Activated CD4-positive, CD25-positive, alpha-beta regulatory T cell treated with anti-CD3 and anti-CD28 coated beads, Interleukin-2, amount 50 U/mL, for 16 hours (primary cell): ENCODE results near the gene PTPRN2.
"Not testable (repeated sequence)": the region's sequence is repeated elsewhere in the genome, so short reads cannot be mapped to it uniquely, and the experiment has no call there.

Experiments
- DNase-seq: peaks from one replicate; pipeline ENCODE4 v3.0.0-alpha.2; 2020; ENCODE audit warnings: low read depth, low spot score

Gene PTPRN2

DNA sequence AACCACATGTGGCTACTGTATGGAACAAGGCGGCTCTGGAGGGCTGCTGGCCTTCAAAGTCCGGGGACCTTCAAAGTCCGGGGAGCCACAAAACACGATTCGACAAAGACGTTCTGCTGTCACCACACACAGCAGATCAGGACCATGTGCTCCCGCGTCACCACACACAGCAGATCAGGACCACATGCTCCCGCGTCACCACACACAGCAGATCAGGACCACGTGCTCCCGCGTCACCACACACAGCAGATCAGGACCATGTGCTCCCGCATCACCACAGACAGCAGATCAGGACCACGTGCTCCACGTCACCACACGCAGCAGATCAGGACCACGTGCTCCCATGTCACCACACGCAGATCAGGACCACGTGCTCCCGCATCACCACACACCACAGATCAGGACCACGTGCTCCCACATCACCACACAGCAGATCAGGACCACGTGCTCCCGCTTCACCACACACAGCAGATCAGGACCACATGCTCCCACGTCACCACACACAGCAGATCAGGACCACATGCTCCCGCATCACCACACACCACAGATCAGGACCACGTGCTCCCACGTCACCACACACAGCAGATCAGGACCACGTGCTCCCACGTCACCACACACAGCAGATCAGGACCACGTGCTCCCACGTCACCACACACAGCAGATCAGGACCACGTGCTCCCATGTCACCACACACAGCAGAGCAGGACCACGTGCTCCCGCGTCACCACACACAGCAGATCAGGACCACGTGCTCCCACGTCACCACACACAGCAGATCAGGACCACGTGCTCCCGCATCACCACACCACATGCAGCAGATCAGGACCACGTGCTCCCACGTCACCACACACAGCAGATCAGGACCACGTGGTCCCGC is 1024.9 kb downstream of the PTPRN2 start:
- not testable (repeated sequence) for DNase-seq

DNA sequence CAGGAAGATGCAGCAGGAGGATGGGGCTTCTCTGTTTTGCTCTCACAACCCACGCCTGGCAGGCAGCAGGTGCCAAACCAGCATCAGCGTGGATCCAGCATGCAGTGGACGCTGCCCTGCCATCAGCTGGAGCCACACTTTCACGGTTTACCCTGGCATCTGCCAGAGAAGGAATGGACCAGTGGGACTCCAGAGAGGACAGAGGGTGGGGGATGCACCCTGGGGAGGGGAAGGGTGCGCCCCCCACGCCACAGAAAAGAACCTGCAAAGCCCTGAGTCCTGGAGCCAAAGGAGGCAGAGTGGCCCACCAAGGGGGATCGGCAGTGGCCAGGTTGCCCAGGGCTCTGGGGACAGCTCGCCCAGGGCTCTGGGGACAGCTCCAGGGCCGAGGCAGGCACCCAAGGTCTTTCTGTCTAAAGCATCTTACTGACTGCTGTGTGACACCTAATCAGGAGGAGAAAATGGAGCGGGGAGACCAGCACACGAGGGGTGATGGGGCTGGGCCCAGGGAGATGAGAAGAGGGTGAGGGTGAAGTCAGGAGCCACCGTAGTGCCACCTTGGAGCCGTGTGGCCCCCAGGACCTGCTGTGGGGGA is 1025.7 kb downstream of the PTPRN2 start:
- DNase-seq = no peak

DNA sequence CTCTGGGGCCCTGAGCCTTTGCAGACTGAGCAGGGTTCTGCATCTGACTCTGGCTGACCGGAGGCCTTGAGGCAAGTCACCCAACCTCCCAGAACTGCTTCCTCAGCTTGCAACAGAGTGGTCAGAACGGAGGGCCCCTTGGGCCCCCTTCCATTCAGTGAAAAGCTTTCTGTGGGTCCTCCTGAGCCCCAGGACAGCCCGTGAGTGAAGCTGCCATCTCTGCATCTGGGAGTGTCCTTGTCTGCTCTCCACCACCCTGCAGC is 1026.2 kb downstream of the PTPRN2 start:
- DNase-seq = no peak

DNA sequence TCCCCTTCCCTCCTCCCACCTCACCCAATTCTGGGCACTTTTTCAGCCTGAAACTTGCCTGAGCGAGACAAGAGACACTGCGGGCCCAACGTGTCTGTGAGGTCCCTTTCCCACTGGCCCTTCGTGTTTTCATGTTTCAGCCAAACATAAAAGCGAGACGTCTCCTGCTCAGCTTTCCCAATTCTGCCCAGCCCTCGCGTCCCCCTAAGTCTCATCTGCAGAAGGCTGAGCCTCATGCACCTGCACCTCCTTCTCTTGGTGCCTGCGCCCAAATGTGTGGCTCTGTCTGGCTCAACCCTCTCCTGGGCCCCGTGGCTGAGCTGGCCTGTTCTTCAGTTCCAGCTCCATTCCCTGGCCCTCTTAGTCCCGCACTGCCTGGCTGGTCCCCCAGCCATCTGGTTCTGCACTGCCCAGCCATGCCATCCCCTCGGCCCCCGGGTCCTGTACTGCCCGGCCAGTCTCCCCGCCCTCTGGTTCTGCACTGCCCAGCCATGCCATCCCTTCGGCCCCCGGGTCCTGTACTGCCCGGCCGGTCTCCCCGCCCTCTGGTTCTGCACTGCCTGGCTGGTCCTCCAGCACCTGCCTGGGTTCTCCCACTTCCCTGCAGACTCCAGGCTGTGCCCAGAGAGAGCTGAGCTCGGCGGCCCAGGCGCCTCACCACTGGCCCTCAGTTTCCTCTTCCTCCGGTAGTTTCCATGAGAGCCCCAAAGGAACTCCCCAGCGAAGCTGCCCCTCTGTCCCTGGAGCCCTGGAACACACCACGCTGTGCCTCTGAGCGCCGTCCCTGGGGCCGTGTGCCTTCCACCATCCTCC is 1026.7 kb downstream of the PTPRN2 start:
- no peak for DNase-seq

DNA sequence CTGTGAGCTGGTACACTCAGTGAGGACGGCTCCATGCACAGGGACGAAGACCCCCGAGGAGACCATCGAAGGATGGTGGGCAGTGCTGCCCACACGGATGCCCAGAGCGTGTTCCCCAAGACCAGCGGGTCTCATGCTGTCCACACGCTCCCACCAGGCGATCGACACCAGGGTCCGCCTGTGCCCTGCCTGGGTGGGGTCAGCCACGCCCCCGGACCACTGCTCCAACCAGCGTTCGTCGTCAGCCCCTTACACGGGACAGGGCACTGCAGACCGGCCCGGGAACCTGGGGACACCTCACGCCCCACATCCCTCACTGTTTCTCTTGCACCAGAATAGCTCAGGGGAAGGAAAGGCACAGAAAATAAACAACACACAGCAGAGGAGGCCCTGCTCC is 1027.4 kb downstream of the PTPRN2 start:
- no peak for DNase-seq

DNA sequence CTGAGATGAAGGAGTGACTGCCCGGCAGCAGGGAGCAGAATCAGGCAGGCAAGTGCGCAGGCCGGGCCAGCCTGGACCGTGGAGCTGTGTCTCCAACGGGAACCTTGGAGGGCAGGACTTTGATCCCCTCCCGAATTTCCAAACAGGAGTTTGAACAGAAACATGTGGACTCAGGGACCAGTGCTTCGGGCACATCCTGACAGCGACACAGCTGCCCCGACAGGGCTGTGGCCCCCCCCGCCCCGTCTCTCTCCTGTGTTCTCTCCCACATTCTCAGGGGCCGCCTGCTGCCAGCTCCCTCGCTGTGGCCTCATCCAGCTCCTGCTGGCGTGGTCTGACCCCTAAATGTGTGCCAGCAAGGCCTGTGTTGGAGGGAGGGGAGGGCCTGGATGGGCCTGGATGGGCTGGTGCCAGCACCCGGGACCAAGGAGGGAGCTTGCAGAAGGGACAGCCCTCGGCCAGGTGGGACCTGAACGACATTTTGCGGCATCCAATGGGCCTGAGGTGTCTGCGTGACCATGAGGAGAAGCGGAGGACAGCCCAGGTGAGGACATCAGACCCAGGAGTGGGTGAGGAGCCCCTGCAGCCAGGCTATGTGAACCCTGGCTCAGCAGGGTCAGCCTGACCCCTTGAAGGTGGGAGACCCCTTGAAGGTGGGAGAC is 1027.9 kb downstream of the PTPRN2 start:
- no peak for DNase-seq

DNA sequence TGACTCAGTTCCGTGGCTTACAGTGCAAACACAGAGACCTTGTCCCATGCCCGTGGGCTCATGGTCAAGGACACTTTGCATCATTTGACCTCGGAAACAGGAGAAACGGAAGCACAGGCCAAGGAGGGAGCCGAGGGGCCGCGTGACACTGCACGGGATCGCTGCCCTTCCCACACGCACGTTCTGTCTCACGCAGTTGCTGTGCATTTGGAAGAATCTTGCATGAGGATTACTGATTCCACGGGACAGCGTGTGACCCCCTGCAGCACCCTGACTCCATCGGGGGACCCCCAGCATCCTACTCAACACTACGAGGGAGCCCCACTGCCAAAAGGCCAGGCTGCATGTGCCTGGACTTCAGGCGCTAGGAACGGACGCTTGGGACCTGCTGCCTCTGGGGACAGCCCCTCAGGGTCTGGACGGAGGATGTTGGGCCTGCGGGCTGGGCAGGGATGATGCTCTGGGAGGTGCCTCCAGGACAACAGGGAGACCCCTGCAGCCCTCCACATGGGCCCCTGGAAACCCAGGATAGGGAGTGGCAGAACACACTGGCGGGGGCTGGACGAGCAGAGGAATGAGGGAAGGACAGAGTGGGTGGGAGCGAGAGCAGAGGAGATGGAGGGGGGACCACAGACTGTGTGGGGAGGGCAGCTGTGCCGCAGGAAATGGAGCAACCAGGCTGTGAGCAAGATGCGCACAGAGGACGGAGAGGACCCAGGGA is 1028.6 kb downstream of the PTPRN2 start:
- DNase-seq = no peak

DNA sequence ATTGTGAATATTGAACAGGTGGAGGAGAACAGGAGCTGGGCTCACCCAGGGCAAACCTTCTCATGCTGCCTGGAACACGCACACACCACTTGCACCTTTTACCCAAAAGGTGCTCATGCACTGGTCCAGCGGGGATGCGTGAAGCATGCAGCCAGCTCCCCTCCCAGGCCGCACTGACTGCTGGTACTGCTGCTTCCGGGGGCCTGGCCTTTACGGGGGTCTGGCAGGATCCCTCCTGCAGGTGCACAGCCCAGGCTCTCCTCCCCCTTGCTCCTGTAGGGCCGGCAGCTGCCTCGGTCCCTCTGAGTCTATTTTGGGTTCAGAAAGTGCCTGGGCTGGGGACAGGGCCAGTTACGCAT is 1029.1 kb downstream of the PTPRN2 start:
- DNase-seq = no peak

DNA sequence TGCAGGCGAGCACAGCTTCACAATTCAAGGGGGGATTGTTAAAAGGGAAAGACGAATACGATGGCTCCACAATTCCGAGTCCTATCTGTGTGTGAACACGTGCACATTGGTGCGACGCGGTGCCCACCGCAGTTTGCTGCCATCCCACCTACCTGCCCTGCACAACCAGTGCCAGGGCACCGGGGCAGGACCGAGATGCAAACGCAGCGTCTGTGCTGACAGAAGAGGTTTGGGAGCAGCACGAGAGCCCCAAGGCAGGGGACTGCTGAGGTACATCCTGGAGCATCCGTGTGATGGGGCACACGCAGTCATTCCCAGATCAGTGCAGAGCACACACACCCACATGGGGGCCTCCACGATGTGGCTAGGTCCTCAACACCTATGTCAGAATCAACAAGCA is 1029.6 kb downstream of the PTPRN2 start:
- no peak for DNase-seq

DNA sequence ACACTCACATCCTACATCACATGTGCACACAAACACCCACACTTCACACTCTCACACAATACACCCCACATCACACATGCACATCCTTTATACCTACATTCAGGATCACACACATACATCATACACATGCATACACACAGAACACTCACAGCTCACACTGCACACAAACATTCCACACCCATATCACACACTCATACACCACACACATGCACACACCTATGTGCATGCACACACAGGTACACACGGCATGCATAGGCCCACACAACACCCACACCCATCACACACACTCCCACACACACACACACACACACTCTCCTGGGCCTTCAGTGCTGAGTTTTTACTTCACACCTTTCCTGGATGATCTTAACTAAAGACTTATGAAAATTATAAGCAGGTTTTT is 1030.4 kb downstream of the PTPRN2 start:
- no peak for DNase-seq

DNA sequence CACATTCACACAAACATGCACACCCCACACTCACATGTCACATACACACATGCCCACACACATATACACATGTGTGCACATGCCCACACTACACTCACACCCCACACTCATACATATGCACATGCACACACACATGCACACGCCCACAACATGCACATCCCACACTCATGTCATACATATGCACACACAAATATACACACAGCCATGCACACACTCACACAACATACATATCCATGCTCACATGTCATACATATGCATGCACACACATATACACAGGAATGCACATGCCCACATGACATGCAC is 1031.0 kb downstream of the PTPRN2 start:
- no peak for DNase-seq

DNA sequence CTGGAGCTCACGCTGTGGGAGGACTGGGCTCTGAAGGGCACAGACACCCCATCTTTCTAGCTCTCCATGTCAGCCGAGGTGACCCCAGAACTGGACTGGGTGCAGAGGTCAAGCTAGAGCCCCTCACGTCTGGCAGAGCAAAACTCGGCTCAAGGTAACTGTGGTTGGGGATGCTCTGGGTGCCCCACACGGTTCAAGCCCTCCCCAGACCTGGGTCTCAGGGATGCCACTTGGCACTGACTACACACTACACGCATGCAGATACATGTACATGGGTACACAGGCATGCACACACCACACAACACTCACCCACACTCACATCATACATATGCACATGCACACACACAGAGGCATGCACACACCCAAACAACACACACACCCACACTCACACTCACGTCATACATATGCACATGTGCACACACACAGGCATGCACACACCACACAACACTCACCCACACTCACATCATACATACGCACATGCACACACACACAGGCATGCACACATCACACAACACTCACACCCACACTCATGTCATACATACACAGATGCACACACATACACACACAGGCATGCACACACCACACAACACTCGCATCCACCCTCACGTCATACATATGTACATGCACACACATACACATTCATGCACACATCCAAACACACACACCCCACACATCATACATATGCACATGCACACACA is 1031.5 kb downstream of the PTPRN2 start:
- DNase-seq = no peak

DNA sequence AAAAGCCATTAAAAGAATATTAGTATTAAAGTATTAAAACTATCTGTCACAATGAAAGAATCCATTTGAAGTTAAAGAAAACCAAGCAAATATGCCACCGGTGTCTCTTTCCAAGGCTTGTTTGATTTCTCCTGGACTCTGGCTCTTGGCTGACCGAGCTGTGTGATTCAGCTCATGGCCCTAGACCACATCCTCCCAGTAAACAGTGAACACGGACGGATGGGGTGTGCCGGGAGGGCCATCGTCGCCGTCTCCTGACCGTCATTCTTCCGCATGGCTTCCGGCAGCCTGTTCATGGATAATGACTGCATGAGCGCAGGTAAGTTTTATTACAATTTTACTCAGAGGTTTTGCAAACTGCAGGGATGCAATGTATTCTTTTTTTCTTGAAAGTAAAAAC is 1032.3 kb downstream of the PTPRN2 start:
- DNase-seq = no peak

DNA sequence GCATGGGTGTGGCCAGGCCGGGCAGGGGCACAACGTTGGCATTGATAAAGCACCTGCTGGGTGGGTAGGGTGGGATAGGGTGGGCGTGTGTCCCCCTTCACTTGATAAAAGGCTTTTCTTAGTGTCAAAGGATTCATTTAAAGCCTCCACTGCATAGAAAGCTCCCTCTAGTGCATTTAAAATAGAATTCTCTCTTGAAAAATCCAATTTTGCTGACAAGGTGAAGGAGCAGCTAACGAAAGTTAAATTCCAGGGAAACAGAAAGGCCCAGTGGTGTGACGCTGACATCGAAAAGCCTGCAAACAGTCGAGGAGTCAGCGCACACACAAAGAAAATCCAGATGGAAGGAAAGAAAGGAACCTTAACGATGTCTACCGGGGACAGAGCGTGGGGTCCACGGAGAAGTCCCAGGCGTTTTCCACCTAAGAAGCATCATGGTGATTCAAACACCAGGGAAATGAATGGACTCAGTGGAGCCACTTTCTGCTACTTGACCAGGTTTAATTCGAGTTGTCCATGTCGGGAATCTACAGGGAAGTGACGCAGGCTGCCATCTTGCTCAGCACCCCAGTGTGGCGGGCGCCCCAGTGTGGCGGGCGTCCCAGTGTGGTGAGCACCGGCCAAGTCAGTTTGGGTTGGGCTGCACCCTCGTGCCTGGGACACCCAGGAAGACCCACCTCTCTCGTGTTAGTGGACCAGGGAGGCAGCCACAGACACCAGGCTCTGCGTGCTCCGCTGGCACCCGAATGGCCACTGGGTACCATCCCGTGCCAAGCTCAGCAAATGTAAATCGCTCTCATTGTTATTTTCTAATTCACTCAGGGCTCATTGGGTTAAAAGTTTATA is 1033.0 kb downstream of the PTPRN2 start:
- DNase-seq = no peak

DNA sequence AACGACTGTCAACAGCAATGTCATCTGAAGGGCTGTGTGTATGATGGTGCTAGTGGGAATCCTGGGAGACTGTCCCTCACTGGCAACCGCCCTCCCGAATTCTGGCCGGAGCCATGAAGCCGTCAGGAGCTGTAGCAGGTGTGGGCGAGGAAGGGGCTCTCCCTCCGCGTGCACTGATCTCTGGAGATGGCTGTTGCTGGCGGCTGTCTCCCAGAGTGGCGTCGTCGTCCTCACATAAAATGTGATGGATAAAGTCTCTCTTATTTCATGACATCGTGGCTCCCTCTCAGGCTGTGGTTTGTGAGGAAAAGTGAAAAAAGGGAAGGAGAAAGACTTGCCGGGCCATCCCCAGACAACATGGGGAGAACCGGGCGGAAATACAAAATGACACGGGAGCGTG is 1034.4 kb downstream of the PTPRN2 start:
- no peak for DNase-seq

DNA sequence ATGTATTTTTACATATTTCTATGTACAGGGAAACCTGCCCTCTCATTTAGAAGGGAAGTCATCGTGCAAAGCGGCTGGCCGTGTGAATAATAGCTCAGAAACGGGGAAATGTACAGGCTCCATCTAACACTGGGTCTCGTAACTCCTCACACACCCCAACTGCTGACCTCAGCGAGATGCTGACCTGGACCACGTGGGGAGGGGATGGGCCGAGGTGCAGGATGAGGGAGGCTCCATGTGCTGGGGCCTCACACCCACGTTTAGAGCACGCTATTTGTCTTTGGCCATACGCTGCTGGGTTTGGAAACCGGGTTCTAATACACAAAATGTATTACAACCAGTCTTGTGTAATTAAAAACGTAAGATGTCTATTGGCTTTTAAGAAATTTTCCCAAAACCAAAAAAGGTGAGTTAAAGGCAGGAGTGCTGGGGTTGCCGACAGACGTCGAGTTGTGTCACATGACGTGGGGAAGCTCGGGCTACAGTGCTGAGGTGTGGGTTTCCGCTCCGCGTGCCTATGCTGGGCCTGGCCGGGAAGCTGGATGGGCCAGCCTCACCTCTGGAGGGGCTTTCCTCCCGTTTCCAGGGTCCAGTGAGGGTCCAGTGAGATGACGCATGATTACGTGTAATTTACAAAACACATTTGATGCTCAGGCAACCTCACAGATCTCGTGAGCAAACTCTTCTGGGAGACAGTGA is 1035.2 kb downstream of the PTPRN2 start:
- DNase-seq = no peak

DNA sequence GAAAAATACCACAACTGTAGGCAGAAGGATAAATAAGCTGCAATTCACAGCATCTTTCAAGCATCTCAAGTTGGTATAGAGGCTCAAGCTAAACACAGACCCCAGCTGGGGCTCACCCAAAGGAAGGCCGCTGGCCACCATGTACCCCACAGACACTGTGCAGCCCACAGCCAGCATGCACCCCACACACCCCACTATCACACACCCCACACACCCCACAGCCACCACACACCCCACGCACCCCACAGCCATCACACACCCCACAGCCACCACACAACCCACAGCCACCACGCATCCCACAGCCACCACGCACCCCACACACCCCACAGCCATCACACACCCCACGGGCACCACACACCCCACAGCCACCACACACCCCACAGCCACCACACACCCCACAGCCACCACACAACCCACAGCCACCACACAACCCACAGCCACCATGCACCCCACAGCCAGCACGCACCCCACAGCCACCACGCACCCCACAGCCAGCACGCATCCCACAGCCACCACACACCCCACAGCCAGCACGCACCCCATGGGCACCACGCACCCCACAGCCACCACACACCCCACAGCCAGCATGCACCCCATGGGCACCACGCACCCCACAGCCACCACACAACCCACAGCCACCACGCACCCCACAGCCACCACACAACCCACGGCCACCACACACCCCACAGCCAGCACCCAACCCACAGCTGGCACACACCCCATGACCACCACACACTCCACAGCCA is 1036.1 kb downstream of the PTPRN2 start:
- DNase-seq = no peak

DNA sequence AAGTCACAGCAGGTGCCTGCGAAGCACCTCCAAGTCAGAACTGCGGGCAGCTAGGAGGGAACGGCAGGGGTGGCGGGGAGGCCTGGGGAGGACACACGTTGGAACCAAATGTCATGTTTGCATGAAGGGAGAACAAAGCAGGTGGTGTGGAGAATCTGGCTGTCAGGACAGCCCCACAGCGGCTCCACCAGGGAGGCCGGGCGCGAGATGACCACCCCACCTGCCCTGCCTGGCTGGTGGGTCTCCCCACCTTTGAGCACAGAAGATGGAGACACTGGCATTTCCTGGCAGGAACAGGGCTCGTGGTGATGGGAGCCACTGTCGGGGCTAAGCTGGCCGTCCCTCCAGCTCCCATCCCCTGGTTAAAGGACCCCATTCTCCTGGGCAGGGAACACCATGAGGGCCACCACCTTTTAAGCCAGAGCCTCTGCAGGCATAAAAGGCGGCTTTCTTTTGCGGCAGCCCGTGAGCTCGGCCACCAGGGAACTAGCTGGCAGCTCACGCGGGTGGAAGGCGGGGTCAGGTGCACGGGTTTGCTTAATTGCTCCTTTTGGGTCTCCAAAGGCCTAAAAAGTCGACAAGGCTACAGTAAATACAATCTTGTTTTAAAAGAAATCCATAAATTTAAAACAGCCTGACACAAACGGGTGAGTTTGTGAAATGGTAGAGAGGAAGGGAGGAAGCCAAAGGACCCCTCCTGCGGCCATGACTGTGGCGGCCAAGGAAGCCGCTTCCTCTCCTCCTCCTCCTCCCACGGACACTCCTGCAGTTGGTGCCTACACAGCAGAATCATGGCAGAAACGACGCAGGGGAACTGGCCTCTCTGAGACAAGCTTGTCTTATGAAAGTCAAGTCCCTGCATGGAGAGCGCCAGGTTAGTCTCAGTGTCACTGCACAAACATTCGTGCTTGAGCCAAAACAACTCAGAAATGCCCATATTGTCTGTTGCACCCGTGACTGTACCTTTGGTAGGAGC is 1037.0 kb downstream of the PTPRN2 start:
- DNase-seq = no peak
